Omental fat pad (tissue), 4 donors: ENCODE results near the gene MYOM1. TPM values are rescaled to one million over a fixed set of nuclear protein-coding genes. Genes with fewer than 3 reads are reported as not detected.

ENCODE experiments used
- ATAC-seq: fragments of 150-250 bp; one replicate; pipeline ENCODE4 v1.9.1; 2016; ENCODE audit warnings: mild to moderate bottlenecking, moderate library complexity; ENCODE audit not compliant: low FRiP score
- DNase-seq: peaks from one replicate; pipeline ENCODE4 v3.0.0-alpha.2; 2019; ENCODE audit warnings: low spot score
- total RNA-seq, 4 donors: library from RNA; depleted of rRNA; stranded (reverse); fragments of >200 nt; gene quantifications; one replicate each; pipeline ENCODE4 v1.1.0, GENCODE V29; 2016
- TF ChIP-seq, protein P1 (sequence below), 3 donors: fragments of 450-650 bp; IDR thresholded peaks; one replicate each; pipeline ENCODE4 v1.5.1; 2016 to 2017; ENCODE audit warnings: antibody characterized with exemption in 3 of 3, mild to moderate bottlenecking in 3 of 3, moderate library complexity in 2 of 3

The MYOM1 gene
- total RNA-seq, 4 donors from 2014 or later, result 2.6 to 8.5 (median 2.9) TPM

DNA sequence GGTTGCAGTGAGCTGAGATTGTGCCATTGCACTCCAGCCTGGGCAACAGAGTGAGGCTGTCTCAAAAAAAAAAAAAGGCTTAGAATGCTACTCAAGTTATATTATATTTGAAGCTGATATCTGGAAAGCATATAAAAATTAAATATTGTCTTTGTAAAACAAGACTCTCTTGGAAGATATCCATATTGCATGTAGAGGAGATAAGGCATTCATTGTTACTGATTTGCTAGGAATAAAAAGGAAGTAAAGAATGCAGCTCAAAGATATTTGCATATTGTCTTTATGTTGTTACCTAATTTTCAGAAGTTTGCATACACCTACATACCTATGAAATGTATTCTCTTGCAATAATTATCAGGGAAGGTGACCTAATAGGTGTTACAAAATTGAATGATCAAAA is 79.4 kb downstream of the MYOM1 start:
- DNase-seq, result no peak
- ATAC-seq, result no peak
- TF ChIP-seq, protein P1, sequence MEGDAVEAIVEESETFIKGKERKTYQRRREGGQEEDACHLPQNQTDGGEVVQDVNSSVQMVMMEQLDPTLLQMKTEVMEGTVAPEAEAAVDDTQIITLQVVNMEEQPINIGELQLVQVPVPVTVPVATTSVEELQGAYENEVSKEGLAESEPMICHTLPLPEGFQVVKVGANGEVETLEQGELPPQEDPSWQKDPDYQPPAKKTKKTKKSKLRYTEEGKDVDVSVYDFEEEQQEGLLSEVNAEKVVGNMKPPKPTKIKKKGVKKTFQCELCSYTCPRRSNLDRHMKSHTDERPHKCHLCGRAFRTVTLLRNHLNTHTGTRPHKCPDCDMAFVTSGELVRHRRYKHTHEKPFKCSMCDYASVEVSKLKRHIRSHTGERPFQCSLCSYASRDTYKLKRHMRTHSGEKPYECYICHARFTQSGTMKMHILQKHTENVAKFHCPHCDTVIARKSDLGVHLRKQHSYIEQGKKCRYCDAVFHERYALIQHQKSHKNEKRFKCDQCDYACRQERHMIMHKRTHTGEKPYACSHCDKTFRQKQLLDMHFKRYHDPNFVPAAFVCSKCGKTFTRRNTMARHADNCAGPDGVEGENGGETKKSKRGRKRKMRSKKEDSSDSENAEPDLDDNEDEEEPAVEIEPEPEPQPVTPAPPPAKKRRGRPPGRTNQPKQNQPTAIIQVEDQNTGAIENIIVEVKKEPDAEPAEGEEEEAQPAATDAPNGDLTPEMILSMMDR (IDR thresholded peaks at IDR 0.05), result no peak

DNA sequence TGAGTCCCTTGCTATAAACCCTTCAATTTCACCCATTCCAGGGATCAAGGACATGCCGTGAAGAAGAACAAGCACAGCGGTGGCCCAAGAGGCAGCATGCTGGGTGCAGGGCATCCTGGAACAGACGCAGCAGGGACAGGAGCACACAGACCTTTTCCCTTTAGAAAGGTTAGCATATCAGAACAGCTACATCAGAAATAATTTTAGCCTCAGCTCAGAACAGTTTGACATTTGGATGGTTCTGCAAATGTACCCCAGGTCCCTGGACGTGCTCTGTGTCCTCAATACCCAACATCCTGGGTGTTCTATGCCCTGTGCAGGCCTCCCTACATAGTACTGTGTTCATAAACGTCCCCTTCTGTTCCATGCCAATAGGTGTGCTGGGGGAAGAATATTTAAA is 80.4 kb downstream of the MYOM1 start:
- TF ChIP-seq, protein P1 (IDR thresholded peaks at IDR 0.05), result no peak
- ATAC-seq (no peak), DNase-seq (no peak)

DNA sequence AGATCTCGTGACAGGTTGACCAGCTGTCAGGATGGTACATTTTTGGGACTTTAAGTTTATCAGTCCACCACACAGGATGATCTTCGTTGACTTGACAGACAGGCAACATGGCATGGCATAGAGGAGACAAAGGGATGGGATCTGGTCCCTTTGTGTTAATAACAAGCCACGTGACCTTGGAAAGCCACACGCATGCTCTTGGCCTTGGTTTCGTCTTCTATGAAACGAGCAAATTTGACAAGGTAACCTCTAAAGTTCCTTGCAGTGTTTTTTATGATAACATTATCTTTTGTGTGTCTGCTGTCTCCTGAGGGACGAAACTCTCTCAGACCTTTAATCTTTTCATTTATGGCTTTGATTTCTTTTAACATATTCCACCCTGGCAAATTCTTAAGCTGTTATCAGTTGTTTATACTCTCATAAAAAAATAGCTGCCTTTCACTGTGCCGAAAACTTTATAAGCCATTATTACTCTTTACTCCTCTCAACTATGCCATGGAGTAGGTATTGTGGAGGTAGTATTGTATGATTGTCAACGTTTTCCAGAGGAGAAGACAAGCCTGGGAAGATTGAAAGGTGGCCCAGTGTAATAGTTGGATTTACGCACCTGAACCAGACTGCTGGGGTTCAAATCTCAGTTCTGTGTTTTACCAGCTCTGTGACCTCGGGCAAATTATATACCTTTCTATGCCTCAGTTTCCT is 81.3 kb downstream of the MYOM1 start:
- DNase-seq (no peak), ATAC-seq (no peak)
- TF ChIP-seq, protein P1 (IDR thresholded peaks at IDR 0.05), result no peak

DNA sequence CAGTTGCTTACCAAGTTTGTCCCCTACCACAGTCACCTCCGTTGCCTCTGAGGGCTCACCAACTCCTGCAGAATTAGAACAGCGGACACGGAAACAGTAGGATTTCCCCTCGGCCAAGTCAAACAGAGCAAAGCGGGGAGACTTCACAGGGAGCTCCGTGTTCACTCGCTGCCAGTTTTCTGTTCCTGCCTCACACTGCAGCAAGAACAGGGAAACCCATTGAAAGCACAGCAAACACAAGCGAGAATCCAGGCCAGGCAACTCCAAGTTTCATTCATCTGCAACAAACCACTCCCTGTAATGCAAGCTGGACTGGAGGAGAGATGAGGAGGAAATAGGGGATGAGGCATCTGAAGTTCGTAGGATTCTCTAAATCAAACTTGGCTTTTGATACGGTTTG is 84.2 kb downstream of the MYOM1 start:
- no peak for ATAC-seq
- TF ChIP-seq, protein P1 (IDR thresholded peaks at IDR 0.05), result no peak
- DNase-seq, result no peak

DNA sequence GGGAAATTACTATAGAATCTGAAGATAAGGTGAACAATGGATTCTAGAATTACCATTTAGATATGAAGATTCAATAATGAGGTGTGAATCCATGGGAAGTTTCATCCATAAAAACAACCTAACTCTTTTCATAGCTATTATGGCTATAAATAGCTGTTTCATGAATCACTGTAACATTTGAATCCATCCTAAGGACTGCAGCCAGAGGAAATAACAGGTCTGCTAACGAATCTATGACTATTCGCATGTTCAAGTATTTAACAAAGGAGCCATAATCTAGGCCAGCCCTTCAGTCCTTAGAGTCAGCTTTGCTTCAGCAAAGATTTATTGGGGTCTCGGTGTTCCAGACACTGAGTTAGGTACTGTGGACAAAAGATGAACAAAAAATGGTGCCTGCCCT is 87.1 kb downstream of the MYOM1 start:
- ATAC-seq (no peak), DNase-seq (no peak)
- TF ChIP-seq, protein P1 (IDR thresholded peaks at IDR 0.05), result no peak

DNA sequence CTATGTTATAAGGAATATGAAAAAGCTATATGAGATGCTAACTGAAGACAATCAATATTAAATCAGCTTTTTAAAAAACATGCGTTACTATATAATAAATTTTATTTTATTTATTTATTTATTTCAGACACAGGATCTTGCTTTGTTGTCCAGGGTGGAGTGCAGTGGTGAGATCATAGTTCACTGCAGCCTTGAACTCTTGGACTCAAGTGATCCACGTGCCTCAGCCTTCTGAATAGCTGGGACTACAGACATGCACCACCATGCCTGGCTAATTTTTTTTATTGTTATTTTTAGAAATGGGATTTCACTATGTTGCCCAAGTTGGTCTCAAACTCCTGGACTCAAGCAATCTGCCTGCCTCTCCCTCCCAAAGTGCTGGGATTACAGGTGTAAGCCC is 89.4 kb downstream of the MYOM1 start:
- ATAC-seq (no peak), DNase-seq (no peak)
- TF ChIP-seq, protein P1 (IDR thresholded peaks at IDR 0.05), result no peak
